HEK293 (cell line): Measurements from ENCODE around the gene IL17REL.

ENCODE experiments used
- EGR2 ChIP-seq: fragments of 450-650 bp; formaldehyde crosslinking; IDR thresholded peaks from 2 replicates; pipeline ENCODE4 v1.5.1; 2016; ENCODE audit warnings: low read depth, missing biosample characterization, missing genetic modification characterization
- GLIS1 ChIP-seq: fragments of 450-650 bp; formaldehyde crosslinking; IDR thresholded peaks from 2 replicates; pipeline ENCODE4 v1.5.1; 2016; ENCODE audit warnings: missing biosample characterization, missing genetic modification characterization
- HOXA7 ChIP-seq: sonication (generic); formaldehyde crosslinking; IDR thresholded peaks from 2 replicates; pipeline ENCODE4 v1.8.1; 2022; ENCODE audit warnings: missing genetic modification reagents, borderline replicate concordance
- ZBTB8A ChIP-seq: fragments of 450-650 bp; formaldehyde crosslinking; IDR thresholded peaks from 2 replicates; pipeline ENCODE4 v1.5.1; 2016; ENCODE audit warnings: missing biosample characterization, missing genetic modification characterization
- ZNF184 ChIP-seq: fragments of 450-650 bp; IDR thresholded peaks from 2 replicates; pipeline ENCODE4 v1.5.1; 2018; ENCODE audit warnings: missing biosample characterization, mild to moderate bottlenecking, missing genetic modification characterization
- ZNF2 ChIP-seq: fragments of 450-650 bp; formaldehyde crosslinking; IDR thresholded peaks from 2 replicates; pipeline ENCODE4 v1.5.1; 2016; ENCODE audit warnings: missing biosample characterization, missing genetic modification characterization
- ZNF324 ChIP-seq: fragments of 450-650 bp; formaldehyde crosslinking; IDR thresholded peaks from 2 replicates; pipeline ENCODE4 v1.5.1; 2016; ENCODE audit warnings: missing biosample characterization, missing genetic modification characterization
- ZNF423 ChIP-seq: fragments of 450-650 bp; formaldehyde crosslinking; IDR thresholded peaks from 2 replicates; pipeline ENCODE4 v1.5.1; 2016; ENCODE audit warnings: missing biosample characterization, missing genetic modification characterization
- ZNF501 ChIP-seq: fragments of 450-650 bp; formaldehyde crosslinking; IDR thresholded peaks from 2 replicates; pipeline ENCODE4 v1.5.1; 2016; ENCODE audit warnings: missing biosample characterization, missing genetic modification characterization
- ZNF549 ChIP-seq: fragments of 450-650 bp; IDR thresholded peaks from 2 replicates; pipeline ENCODE4 v1.5.1; 2018; ENCODE audit warnings: missing biosample characterization, missing genetic modification characterization, mild to moderate bottlenecking, inconsistent platforms, moderate library complexity
- ZNF560 ChIP-seq: fragments of 450-650 bp; formaldehyde crosslinking; IDR thresholded peaks from 2 replicates; pipeline ENCODE4 v1.5.1; 2017; ENCODE audit warnings: missing biosample characterization, missing genetic modification characterization, borderline replicate concordance
- ZNF654 ChIP-seq: fragments of 450-650 bp; formaldehyde crosslinking; IDR thresholded peaks from 2 replicates; pipeline ENCODE4 v1.5.1; 2016; ENCODE audit warnings: low read depth, missing biosample characterization, missing genetic modification characterization
- ZSCAN30 ChIP-seq: fragments of 450-650 bp; IDR thresholded peaks from 2 replicates; pipeline ENCODE4 v1.5.1; 2018; ENCODE audit warnings: missing biosample characterization, mild to moderate bottlenecking, missing genetic modification characterization, moderate library complexity
- TF ChIP-seq, protein P1 (sequence below): fragments of 450-650 bp; formaldehyde crosslinking; IDR thresholded peaks from 2 replicates; pipeline ENCODE4 v1.5.1; 2016; ENCODE audit warnings: missing biosample characterization, missing genetic modification characterization
- TF ChIP-seq, protein P2 (sequence below): fragments of 450-650 bp; formaldehyde crosslinking; IDR thresholded peaks from 2 replicates; pipeline ENCODE4 v1.5.1; 2016; ENCODE audit warnings: missing biosample characterization, missing genetic modification characterization, low read depth
- TF ChIP-seq, protein P3 (sequence below): fragments of 450-650 bp; formaldehyde crosslinking; IDR thresholded peaks from 2 replicates; pipeline ENCODE4 v1.5.1; 2016; ENCODE audit warnings: missing biosample characterization, missing genetic modification characterization
- TF ChIP-seq, protein P4 (sequence below): fragments of 450-650 bp; formaldehyde crosslinking; IDR thresholded peaks from 2 replicates; pipeline ENCODE4 v1.5.1; 2016; ENCODE audit warnings: missing biosample characterization, missing genetic modification characterization, borderline replicate concordance
- TF ChIP-seq, protein P5 (sequence below): fragments of 450-650 bp; formaldehyde crosslinking; IDR thresholded peaks from 2 replicates; pipeline ENCODE4 v1.5.1; 2016; ENCODE audit warnings: missing biosample characterization, missing genetic modification characterization
- TF ChIP-seq, protein P6 (sequence below): fragments of 450-650 bp; formaldehyde crosslinking; IDR thresholded peaks from 2 replicates; pipeline ENCODE4 v1.5.1; 2016; ENCODE audit warnings: missing biosample characterization, missing genetic modification characterization
- TF ChIP-seq, protein P7 (sequence below): fragments of 450-650 bp; formaldehyde crosslinking; IDR thresholded peaks from 2 replicates; pipeline ENCODE4 v1.5.1; 2017; ENCODE audit warnings: missing biosample characterization, missing genetic modification characterization
- TF ChIP-seq, protein P8 (sequence below): fragments of 450-650 bp; formaldehyde crosslinking; IDR thresholded peaks from 2 replicates; pipeline ENCODE4 v1.5.1; 2016; ENCODE audit warnings: missing biosample characterization, missing genetic modification characterization

Gene IL17REL

DNA sequence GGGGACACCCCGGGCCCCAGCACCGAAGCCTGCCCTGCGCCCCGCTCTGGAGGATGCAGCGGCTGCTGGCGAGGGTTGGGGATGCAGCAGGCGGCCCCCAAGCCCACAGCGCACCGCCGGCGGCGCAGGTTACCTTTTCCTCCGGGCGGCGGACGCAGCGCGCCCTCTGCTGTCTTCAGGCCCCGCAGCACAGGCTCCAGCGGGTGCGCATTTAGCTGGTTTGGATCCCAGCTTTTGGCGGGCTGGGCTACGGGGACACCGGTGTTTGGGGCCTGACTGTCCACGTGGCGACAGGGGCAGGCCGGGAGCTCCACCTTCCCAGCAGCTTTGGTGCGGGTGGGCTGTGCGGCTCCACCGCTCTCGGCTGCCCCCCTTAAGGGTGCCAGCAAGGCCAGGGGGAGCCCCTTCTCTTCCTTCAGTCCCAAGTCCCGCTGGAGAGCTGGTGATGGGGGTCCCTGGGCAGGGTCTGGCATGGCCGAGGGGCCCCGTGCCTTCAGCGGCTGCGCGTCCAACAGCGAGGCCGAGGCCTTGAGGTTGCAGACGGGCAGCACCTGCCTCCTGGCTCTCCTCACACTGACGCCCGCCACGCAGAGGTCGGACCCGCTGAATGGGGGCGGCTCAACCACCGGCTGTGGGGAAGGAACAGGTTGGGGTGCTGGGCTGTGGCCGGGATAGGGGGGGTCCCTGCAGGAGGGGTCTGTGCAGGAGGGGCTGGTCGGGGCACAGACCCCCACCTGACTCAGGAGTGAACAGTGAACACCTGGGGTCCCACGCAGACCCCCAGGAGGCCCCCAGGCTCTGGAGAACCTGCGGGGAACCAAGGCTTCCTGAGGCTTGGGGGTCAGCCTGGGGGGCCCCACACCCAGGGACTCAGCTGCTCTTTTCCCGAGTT is 18.0 kb upstream of the IL17REL start (continued):
- TF ChIP-seq, protein P1, sequence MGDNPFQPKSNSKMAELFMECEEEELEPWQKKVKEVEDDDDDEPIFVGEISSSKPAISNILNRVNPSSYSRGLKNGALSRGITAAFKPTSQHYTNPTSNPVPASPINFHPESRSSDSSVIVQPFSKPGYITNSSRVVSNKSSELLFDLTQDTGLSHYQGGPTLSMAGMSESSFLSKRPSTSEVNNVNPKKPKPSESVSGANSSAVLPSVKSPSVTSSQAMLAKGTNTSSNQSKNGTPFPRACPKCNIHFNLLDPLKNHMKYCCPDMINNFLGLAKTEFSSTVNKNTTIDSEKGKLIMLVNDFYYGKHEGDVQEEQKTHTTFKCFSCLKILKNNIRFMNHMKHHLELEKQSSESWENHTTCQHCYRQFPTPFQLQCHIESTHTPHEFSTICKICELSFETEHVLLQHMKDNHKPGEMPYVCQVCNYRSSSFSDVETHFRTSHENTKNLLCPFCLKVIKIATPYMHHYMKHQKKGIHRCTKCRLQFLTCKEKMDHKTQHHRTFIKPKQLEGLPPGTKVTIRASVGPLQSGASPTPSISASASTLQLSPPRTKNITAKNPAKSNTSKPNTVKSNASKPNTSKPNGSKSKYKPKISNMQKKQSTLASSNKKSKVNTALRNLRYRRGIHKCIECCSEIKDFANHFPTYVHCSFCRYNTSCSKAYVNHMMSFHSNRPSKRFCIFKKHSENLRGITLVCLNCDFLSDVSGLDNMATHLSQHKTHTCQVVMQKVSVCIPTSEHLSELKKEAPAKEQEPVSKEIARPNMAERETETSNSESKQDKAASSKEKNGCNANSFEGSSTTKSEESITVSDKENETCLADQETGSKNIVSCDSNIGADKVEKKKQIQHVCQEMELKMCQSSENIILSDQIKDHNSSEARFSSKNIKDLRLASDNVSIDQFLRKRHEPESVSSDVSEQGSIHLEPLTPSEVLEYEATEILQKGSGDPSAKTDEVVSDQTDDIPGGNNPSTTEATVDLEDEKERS (tag by site-specific recombination): no peak
- TF ChIP-seq ZNF2 (tag by site-specific recombination) (0 out of 2 replicates have a peak, but pooled peaks have one; percentile 35), HOXA7 (CRISPR knock-in tag) (no peak), ZNF184 (tag by site-specific recombination) (no peak), ZNF423 (no peak), EGR2 (tag by site-specific recombination) (no peak), ZBTB8A (tag by site-specific recombination) (peak; percentile 49), ZNF654 (tag by site-specific recombination) (peak; percentile 81), ZNF501 (0 out of 2 replicates have a peak, but pooled peaks have one; percentile 39), ZNF560 (tag by site-specific recombination) (peak; percentile 83; the same call in 1 of the 2 replicates), ZSCAN30 (tag by site-specific recombination) (peak; percentile 44; the same call in 1 of the 2 replicates), ZNF549 (tag by site-specific recombination) (no peak), ZNF324 (no peak), GLIS1 (tag by site-specific recombination) (peak; percentile 42)
- TF ChIP-seq, protein P2, sequence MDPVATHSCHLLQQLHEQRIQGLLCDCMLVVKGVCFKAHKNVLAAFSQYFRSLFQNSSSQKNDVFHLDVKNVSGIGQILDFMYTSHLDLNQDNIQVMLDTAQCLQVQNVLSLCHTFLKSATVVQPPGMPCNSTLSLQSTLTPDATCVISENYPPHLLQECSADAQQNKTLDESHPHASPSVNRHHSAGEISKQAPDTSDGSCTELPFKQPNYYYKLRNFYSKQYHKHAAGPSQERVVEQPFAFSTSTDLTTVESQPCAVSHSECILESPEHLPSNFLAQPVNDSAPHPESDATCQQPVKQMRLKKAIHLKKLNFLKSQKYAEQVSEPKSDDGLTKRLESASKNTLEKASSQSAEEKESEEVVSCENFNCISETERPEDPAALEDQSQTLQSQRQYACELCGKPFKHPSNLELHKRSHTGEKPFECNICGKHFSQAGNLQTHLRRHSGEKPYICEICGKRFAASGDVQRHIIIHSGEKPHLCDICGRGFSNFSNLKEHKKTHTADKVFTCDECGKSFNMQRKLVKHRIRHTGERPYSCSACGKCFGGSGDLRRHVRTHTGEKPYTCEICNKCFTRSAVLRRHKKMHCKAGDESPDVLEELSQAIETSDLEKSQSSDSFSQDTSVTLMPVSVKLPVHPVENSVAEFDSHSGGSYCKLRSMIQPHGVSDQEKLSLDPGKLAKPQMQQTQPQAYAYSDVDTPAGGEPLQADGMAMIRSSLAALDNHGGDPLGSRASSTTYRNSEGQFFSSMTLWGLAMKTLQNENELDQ: no peak
- TF ChIP-seq, protein P3, sequence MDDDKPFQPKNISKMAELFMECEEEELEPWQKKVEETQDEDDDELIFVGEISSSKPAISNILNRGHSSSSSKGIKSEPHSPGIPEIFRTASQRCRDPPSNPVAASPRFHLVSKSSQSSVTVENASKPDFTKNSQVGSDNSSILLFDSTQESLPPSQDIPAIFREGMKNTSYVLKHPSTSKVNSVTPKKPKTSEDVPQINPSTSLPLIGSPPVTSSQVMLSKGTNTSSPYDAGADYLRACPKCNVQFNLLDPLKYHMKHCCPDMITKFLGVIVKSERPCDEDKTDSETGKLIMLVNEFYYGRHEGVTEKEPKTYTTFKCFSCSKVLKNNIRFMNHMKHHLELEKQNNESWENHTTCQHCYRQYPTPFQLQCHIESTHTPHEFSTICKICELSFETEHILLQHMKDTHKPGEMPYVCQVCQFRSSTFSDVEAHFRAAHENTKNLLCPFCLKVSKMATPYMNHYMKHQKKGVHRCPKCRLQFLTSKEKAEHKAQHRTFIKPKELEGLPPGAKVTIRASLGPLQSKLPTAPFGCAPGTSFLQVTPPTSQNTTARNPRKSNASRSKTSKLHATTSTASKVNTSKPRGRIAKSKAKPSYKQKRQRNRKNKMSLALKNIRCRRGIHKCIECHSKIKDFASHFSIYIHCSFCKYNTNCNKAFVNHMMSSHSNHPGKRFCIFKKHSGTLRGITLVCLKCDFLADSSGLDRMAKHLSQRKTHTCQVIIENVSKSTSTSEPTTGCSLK (tag by site-specific recombination): no peak
- TF ChIP-seq, protein P4, sequence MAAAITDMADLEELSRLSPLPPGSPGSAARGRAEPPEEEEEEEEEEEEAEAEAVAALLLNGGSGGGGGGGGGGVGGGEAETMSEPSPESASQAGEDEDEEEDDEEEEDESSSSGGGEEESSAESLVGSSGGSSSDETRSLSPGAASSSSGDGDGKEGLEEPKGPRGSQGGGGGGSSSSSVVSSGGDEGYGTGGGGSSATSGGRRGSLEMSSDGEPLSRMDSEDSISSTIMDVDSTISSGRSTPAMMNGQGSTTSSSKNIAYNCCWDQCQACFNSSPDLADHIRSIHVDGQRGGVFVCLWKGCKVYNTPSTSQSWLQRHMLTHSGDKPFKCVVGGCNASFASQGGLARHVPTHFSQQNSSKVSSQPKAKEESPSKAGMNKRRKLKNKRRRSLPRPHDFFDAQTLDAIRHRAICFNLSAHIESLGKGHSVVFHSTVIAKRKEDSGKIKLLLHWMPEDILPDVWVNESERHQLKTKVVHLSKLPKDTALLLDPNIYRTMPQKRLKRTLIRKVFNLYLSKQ (tag by site-specific recombination): no peak
- TF ChIP-seq, protein P5, sequence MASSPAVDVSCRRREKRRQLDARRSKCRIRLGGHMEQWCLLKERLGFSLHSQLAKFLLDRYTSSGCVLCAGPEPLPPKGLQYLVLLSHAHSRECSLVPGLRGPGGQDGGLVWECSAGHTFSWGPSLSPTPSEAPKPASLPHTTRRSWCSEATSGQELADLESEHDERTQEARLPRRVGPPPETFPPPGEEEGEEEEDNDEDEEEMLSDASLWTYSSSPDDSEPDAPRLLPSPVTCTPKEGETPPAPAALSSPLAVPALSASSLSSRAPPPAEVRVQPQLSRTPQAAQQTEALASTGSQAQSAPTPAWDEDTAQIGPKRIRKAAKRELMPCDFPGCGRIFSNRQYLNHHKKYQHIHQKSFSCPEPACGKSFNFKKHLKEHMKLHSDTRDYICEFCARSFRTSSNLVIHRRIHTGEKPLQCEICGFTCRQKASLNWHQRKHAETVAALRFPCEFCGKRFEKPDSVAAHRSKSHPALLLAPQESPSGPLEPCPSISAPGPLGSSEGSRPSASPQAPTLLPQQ: peak; percentile 50; the same call in 1 of the 2 replicates
- TF ChIP-seq, protein P6, sequence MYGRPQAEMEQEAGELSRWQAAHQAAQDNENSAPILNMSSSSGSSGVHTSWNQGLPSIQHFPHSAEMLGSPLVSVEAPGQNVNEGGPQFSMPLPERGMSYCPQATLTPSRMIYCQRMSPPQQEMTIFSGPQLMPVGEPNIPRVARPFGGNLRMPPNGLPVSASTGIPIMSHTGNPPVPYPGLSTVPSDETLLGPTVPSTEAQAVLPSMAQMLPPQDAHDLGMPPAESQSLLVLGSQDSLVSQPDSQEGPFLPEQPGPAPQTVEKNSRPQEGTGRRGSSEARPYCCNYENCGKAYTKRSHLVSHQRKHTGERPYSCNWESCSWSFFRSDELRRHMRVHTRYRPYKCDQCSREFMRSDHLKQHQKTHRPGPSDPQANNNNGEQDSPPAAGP (tag by site-specific recombination): 0 out of 2 replicates have a peak, but pooled peaks have one; percentile 61
- TF ChIP-seq, protein P7, sequence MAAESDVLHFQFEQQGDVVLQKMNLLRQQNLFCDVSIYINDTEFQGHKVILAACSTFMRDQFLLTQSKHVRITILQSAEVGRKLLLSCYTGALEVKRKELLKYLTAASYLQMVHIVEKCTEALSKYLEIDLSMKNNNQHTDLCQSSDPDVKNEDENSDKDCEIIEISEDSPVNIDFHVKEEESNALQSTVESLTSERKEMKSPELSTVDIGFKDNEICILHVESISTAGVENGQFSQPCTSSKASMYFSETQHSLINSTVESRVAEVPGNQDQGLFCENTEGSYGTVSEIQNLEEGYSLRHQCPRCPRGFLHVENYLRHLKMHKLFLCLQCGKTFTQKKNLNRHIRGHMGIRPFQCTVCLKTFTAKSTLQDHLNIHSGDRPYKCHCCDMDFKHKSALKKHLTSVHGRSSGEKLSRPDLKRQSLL: no peak
- TF ChIP-seq, protein P8, sequence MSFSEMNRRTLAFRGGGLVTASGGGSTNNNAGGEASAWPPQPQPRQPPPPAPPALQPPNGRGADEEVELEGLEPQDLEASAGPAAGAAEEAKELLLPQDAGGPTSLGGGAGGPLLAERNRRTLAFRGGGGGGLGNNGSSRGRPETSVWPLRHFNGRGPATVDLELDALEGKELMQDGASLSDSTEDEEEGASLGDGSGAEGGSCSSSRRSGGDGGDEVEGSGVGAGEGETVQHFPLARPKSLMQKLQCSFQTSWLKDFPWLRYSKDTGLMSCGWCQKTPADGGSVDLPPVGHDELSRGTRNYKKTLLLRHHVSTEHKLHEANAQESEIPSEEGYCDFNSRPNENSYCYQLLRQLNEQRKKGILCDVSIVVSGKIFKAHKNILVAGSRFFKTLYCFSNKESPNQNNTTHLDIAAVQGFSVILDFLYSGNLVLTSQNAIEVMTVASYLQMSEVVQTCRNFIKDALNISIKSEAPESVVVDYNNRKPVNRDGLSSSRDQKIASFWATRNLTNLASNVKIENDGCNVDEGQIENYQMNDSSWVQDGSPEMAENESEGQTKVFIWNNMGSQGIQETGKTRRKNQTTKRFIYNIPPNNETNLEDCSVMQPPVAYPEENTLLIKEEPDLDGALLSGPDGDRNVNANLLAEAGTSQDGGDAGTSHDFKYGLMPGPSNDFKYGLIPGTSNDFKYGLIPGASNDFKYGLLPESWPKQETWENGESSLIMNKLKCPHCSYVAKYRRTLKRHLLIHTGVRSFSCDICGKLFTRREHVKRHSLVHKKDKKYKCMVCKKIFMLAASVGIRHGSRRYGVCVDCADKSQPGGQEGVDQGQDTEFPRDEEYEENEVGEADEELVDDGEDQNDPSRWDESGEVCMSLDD (tag by site-specific recombination): peak; percentile 32
